ENCODE data around the gene SRBD1.

SRBD1 gene

GRCh38 chr2:45611020-45611859 is at the start of gene SRBD1:
Gene SRBD1 (minus strand): TSS chr2:45611267. CDS start chr2:45605441, 5,826 bp downstream.
- peak; percentile 90 for DNase-seq

- no peak for DNase-seq
These were observed 43.2 kb upstream of the SRBD1 start for GRCh38 chr2:45654250-45654649.

GRCh38 chr2:45653122-45653913 is 42.3 kb upstream of the SRBD1 start:
- DNase-seq: no peak

GRCh38 chr2:45652090-45653031 is 41.3 kb upstream of the SRBD1 start:
- peak; percentile 28 for DNase-seq

GRCh38 chr2:45651415-45652089 is 40.5 kb upstream of the SRBD1 start, which contains the start of gene PRKCE:
Gene PRKCE (plus strand): TSS chr2:45651675.
- peak; percentile 58 for DNase-seq

GRCh38 chr2:45650851-45651414 is 39.9 kb upstream of the SRBD1 start:
- DNase-seq: peak; percentile 91

- DNase-seq: peak; percentile 60
These were observed 39.1 kb upstream of the SRBD1 start for GRCh38 chr2:45649858-45650811.

- DNase-seq: no peak
These were observed 38.4 kb upstream of the SRBD1 start for GRCh38 chr2:45649462-45649857.

- DNase-seq: no peak
These were observed 37.6 kb upstream of the SRBD1 start for GRCh38 chr2:45648636-45649035.

GRCh38 chr2:45647986-45648520 is 37.0 kb upstream of the SRBD1 start:
- DNase-seq: no peak

- DNase-seq: no peak
These were observed 36.3 kb upstream of the SRBD1 start for GRCh38 chr2:45647356-45647755.

GRCh38 chr2:45646289-45646688 is 35.2 kb upstream of the SRBD1 start:
- DNase-seq: no peak

GRCh38 chr2:45643543-45644542 is 32.8 kb upstream of the SRBD1 start:
- peak; percentile 75 for DNase-seq

- DNase-seq: no peak
These were observed 32.0 kb upstream of the SRBD1 start for GRCh38 chr2:45643095-45643494.

- DNase-seq: no peak
These were observed 29.5 kb upstream of the SRBD1 start for GRCh38 chr2:45640576-45640975.

- DNase-seq: no peak
These were observed 26.4 kb upstream of the SRBD1 start for GRCh38 chr2:45637440-45637839.

GRCh38 chr2:45636008-45636407 is 24.9 kb upstream of the SRBD1 start:
- DNase-seq: no peak

GRCh38 chr2:45634223-45634622 is 23.2 kb upstream of the SRBD1 start:
- no peak for DNase-seq

- no peak for DNase-seq
These were observed 20.9 kb upstream of the SRBD1 start for GRCh38 chr2:45631955-45632354.
